Hepatic stellate cell (primary cell): Measurements from ENCODE around the gene C8A.

Experiments used
- DNase-seq: peaks from one replicate; pipeline ENCODE4 v3.0.0; 2011; ENCODE audit warnings: low spot score

The C8A gene

DNA sequence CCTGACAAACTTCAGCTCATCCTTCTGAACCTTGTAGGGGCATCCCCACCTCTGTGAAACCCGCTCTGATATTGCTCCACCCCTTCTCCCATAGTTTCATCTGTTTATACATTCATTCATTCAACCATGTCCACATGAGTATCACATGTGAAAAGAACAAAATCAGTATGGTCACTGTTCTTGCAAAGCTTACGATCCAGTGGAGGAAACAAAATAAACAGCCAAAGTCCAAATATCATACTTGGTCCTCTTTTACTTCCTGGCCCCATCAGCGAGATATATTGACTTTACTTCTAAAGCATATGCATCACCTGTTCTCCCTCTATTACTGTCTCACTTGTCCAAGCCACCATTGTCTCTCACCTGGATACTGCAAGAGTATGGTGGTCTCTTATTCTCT lies 35.6 kb downstream of the C8A start:
- DNase-seq = no peak

- no peak for DNase-seq
Observed at GRCh38 chr1:56894014-56894413, 39.4 kb downstream of the C8A start.

DNA sequence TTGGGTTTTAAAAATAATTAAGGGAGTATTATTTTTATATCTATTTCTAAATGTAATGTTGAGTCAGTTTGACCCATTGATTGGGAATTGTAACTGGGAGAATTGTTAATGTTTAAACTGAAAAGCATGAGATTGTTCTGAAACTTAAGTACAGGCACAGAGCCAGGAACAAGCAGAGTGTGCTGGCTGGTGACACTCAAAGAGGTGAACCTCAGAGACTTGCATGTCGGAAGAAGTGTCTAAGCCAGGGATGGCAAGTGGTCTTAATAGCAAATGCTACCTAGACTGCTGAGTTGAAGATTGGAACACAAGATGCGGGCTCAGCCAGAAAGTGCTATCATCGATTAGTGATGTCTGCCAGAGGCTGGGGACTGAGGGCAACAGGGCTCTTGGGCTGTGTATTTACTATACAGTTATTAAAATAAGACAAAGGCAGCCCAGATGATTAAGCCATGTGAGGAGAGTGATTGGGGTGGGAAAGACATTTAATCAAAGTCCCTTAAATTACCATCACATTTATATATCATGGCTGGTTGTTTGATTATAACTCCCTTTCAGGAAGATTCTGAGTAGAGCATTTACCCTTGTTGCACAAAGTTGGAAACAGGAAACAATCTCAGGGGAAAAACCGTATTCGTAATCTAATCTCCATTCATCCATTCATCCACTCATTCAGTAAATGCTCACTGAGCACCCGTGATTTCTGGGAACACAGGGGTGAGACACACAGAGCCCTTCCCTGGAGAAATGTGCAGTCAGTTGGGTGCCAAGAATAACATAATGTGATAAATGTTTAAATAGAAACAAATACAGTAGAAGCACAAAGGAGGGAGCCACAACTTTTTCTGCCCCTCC lies 42.8 kb downstream of the C8A start:
- DNase-seq = no peak

GRCh38 chr1:56898005-56898373 lies 43.4 kb downstream of the C8A start:
- DNase-seq = no peak

- DNase-seq = no peak
Observed at GRCh38 chr1:56898879-56899278, 44.3 kb downstream of the C8A start.

DNA sequence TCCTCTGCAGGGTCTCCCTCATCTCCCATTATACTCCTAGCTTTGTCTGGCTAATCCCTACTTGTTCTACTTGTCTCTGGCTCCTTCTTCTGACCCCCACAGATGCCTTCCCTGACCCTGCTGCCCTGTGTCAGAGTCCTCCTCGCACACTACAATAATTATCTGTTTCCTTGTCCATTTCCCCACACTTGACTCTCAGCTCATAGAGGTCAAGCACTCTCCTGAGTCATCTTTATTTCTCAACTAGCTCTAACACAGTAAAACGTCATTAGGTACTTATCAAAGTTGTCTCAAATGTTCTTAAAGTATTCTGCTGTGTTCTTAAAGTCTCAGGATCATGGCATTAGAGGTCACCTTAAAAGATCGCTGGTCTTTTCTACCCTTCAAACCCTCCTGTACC lies 47.1 kb downstream of the C8A start:
- no peak for DNase-seq

DNA sequence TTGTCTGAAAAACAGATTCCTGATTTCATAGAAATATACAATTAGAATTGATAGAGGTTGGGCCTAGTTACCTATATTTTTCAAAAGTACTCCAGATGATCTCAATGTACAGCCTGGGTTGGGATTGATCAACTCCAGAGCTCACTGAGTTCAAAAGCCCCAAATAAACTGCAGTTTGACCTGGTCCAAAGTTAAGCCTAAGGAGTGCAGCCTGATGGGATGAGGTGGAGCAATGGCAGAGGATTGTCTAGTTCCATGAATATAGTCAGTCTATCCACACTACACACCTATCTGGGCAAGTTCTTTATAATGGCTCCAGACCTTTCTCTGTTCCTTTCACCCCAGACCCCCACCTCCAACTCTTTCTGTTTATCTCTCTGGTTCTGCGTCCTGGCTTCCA lies 49.2 kb downstream of the C8A start:
- no peak for DNase-seq

- DNase-seq = no peak
Observed at GRCh38 chr1:56904663-56905397, 50.2 kb downstream of the C8A start.

DNA sequence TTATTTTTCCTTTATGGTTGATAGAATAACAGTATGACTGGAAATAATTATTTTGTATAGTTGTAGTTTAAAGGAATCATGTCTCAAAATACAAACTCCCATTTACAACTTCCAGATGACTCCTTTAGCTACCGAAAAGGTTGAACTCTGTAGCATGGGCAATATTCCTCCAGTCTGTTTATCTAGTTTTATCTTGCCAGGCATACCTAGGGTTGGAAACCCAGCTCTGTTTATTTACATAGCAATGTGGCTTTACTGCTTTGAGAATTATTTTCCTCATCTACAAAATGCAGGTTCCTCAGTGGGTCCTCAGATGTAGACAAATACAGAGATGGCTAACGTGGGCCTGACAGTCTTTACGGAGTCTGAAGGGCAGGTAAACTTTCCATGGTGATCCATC lies 51.1 kb downstream of the C8A start:
- no peak for DNase-seq

DNA sequence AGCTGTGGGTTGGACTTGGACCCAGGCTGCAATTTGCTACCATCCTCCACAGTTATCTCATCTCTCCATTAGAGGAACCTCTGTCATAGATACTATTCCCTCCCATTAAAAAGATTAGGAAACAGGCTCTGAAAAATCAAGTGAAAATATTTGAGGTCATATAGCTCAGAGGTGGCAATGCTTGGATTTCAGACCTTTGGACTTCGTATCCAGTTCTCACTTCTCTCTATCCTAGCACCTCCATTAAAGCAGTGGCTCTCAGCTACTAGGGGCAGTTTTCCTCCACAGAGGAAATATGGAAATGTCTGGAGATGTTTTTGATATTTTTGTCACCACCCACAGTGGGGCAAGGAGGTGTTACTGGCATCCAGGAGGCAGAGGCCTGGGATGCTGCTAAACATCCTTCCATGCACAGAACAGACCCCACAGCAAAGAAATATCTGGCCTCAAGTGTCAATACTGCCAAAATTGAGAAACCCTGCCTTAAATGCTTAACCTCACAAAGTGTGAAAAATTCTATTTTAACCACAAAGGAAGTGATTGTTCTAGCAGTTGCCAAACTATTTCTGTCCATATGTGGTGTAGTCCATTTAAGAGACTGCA lies 54.1 kb downstream of the C8A start:
- no peak for DNase-seq

- no peak for DNase-seq
Observed at GRCh38 chr1:56910441-56910985, 55.9 kb downstream of the C8A start.

DNA sequence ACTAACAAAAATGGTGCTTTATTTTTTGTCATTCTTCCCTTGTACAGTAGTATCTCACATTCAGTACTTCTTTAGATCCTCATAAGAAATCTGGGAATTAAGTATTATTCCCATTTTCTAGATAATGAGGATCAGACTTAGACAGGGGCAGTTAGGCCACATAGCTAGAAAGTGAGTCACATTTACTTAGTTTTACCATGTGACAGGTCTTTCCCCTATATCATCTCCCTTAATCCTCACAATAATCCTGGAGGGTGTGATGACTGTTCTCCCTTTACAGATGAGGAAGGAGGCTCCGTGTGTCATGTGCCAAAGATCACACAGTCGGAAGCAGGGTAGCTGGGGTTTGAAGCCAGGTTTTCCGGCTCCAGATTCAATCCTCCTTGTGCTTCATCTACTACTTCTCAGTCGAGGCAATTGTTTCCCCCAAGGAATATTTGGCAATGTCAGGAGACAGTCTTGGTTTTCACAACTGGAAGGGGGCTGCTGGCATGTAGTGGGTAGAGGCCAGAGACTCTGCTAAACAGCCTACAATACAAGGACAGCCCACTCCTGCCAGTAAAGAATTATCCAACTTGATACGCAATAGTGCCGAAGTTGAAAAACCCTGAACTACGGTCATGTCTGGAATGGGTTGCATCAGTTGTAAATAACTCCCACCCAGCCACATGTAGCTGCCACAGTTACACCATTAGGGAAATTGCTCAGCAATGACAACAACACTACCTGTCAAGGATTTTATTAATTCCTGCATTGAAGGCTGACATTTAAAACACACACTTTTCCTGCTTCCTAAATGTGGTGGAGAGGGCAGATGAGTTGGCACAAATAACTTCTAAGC lies 56.7 kb downstream of the C8A start:
- no peak for DNase-seq

- no peak for DNase-seq
Observed at GRCh38 chr1:56912325-56912724, 57.7 kb downstream of the C8A start.

DNA sequence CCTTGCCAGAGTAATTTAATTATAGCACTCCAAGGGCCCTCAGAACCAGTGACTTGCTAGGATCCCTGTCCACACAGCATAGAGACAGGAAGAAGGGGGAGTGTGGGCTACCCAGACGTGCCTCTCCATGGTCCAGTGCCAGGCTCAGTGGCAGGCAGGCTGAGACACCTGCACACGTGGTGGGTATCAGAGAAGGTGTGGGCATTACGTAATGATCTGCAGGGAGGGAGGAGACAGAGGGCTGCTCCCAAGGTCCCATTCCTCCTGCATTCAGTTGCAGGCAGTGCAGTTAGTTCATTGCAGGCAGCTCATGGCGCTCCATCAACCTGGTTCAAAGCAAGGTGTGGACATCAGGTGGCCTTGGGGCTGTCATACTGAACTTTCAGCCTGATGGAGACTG lies 61.4 kb downstream of the C8A start:
- no peak for DNase-seq

DNA sequence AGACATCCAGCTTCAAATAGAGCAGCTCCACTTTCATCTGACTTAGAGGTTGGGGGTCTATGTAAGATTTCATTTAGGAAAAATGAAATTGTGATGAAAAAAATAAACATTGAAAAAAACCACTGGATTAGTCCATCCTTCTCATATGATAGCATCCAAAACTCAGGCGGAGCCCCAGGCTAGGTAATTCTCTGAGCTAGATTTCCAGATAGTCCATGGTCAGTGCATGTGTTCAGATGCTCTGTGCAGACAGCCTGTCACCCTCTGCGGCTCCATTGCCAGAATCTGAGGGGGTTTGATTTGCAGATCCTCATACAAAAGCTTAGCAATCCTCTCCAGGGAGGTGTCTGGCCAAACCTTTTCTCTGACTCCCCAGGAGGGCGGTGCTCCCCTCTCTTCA lies 62.0 kb downstream of the C8A start:
- no peak for DNase-seq

DNA sequence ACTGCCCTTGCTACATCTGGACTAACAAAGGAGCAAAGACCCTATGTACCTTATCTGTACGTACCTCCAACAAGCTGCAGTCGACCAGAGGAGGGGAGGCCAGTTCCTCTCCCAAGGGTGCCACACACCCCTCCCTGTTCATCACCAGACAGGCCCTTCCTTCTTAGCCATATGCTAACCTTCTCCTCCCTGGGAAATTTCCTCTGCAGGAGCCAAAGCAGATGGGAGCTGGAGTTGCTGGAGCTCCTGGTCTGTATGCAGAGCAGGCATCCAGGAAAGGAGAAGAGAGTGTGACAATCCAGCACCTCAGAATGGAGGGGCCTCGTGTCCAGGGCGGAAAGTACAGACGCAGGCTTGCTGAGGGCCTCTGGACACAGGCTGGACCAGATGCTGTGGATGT lies 62.8 kb downstream of the C8A start:
- no peak for DNase-seq

- DNase-seq = no peak
Observed at GRCh38 chr1:56920591-56921001, 66.0 kb downstream of the C8A start.

DNA sequence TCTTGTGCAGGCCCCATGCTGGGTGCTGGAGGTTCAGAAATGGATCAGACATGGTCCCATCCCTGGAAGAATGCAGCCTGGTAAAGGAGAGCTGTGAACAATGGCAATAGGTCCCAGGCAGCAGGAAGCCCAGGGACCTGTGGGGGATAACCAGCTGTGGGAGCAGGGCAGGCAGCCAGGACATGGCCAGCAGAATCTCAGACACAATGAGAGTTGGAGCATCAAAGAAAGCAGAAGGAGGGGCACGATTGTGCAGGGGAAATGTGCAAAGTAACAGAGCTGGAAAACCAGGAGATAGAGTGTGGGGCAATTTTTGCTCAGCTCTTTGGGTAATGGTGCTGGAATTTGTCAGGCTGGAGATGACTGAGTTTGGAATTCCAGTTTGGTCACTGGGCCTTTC lies 66.9 kb downstream of the C8A start:
- no peak for DNase-seq

- no peak for DNase-seq
Observed at GRCh38 chr1:56922070-56922469, 67.5 kb downstream of the C8A start.

GRCh38 chr1:56922507-56922906 lies 67.9 kb downstream of the C8A start:
- no peak for DNase-seq

- DNase-seq = no peak
Observed at GRCh38 chr1:56923201-56923600, 68.6 kb downstream of the C8A start.

- no peak for DNase-seq
Observed at GRCh38 chr1:56924116-56924515, 69.5 kb downstream of the C8A start.
